HepG2 (cell line): ENCODE data around the gene COMP. TPM values are rescaled to one million over a fixed set of nuclear protein-coding genes. Genes with fewer than 3 reads are reported as not detected.

Experiments used
- BHLHE40 ChIP-seq: IDR thresholded peaks from 2 replicates; pipeline ENCODE4 v1.6.1; 2011; ENCODE audit warnings: low read length, improper control_type of control experiment
- FOSL2 ChIP-seq: sonication (generic); formaldehyde crosslinking; IDR thresholded peaks from 2 replicates; pipeline ENCODE4 v1.4.0; 2020; ENCODE audit warnings: missing genetic modification reagents
- GABPA ChIP-seq, 2 experiments: IDR thresholded peaks; 2 replicates each; pipeline ENCODE4 v1.6.1; 2011 to 2016; ENCODE audit warnings: low read depth in 2 of 2, low read length in 1 of 2, missing biosample characterization in 1 of 2, missing genetic modification characterization in 1 of 2
- HOXD1 ChIP-seq: sonication (generic); formaldehyde crosslinking; IDR thresholded peaks from 2 replicates; pipeline ENCODE4 v1.5.0; 2020; ENCODE audit warnings: missing genetic modification reagents
- SP4 ChIP-seq: sonication (generic); formaldehyde crosslinking; IDR thresholded peaks from 2 replicates; pipeline ENCODE4 v1.8.1; 2023; ENCODE audit warnings: mild to moderate bottlenecking, missing genetic modification reagents
- ZNF329 ChIP-seq: sonication (generic); formaldehyde crosslinking; IDR thresholded peaks from 2 replicates; pipeline ENCODE4 v1.9.0; 2021; ENCODE audit warnings: low read depth, mild to moderate bottlenecking, missing genetic modification reagents
- polyA plus RNA-seq, 8 experiments: library from polyadenylated mRNA; depleted of rRNA in 3 of 8; stranded (reverse) in 7 of 8; unstranded in 1 of 8; fragments of >200 nt; fragmentation: Illumina TruSeq in 4 of 8; extraction: Trizol in 4 of 8; gene quantifications; 2 replicates each; pipeline versions ENCODE4 v1.2.1 to v1.2.3, GENCODE V29; 2011 to 2016; ENCODE audit warnings: low read depth in 4 of 8, missing spikeins in 1 of 8, mixed read lengths in 1 of 8; ENCODE audit not compliant: insufficient read depth in 1 of 8
- total RNA-seq, 5 experiments: library from RNA; depleted of rRNA; stranded (reverse); fragments of >200 nt; fragmentation: Illumina TruSeq; extraction: Trizol; gene quantifications; 2 replicates each; pipeline ENCODE4 v1.2.3, GENCODE V29; 2016; ENCODE audit warnings: low read depth in 1 of 5
- TF ChIP-seq, protein P1 (sequence below): sonication (generic); formaldehyde crosslinking; conservative IDR thresholded peaks from 2 replicates; pipeline ENCODE4 v1.8.0; 2022; ENCODE audit warnings: low read depth, missing genetic modification reagents
- TF ChIP-seq, protein P2 (sequence below): sonication (generic); formaldehyde crosslinking; IDR thresholded peaks from 2 replicates; pipeline ENCODE4 v1.4.0; 2020; ENCODE audit warnings: missing genetic modification reagents, mild to moderate bottlenecking, borderline replicate concordance
- TF ChIP-seq, protein P3 (sequence below): sonication (generic); formaldehyde crosslinking; IDR thresholded peaks from 2 replicates; pipeline ENCODE4 v1.4.0; 2020; ENCODE audit warnings: missing genetic modification reagents
- TF ChIP-seq, protein P4 (sequence below): sonication (generic); formaldehyde crosslinking; IDR thresholded peaks from 2 replicates; pipeline ENCODE4 v1.8.1; 2023; ENCODE audit warnings: mild to moderate bottlenecking, moderate library complexity, missing genetic modification reagents
- TF ChIP-seq, protein P5 (sequence below): sonication (generic); formaldehyde crosslinking; IDR thresholded peaks from 2 replicates; pipeline ENCODE4 v1.5.0; 2020; ENCODE audit warnings: mild to moderate bottlenecking, missing genetic modification reagents

COMP gene
- total and polyA plus RNA-seq, 2 of the 13 experiments (the other 11 are each of a cell fraction or from before 2014, with no cell fraction given) = 0.04 to 0.13 TPM

DNA sequence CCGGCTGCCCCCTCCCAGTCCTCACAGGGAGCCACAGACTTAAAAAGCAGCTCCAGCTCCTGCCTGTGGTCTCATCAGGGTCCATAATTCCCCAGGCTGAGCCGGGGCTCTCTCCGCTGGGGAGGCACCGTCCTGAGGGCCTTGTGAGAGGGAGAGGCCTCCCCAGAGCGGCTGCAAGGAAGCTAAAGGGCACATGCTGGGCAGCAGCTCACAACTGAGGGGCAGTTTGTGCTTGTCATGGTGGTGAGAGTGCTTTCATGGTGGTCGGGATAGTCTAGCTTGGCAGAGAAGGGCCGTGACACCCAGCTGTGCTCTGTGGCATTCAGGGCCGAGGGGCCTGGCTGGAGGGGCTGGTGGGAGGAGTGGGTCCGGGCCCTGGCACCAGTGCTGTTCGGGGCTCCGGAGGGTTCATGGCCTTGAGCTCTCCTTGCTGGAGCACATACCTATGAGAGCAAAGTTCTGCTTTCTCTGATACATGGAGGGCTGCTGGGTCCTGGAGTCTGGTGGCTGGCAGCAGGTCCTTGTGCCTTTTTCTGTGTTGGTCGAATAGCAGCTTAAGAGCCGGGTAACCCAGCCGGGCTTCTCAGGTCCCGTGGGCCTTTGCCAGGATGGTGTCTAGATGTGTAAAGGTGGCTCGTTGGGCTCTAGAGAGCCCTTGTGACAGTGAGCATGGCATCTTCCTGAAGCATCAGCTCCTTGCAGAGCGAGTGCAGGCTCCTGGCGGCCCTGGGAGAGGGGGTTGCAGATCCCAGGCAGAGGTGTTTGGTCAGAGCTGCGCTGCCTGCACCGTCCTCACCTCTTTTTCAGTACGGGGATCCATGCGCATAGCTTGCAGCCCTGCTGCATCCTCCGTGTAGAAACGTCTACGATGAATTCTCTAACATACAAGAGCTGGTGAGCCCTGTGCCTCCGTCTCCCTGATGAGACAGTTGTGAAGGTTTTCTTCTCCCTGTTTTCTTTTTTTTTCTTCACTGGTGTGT lies 49.5 kb upstream of the COMP start (continued):
- TF ChIP-seq, protein P1, sequence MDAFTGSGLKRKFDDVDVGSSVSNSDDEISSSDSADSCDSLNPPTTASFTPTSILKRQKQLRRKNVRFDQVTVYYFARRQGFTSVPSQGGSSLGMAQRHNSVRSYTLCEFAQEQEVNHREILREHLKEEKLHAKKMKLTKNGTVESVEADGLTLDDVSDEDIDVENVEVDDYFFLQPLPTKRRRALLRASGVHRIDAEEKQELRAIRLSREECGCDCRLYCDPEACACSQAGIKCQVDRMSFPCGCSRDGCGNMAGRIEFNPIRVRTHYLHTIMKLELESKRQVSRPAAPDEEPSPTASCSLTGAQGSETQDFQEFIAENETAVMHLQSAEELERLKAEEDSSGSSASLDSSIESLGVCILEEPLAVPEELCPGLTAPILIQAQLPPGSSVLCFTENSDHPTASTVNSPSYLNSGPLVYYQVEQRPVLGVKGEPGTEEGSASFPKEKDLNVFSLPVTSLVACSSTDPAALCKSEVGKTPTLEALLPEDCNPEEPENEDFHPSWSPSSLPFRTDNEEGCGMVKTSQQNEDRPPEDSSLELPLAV = no peak
- no peak for TF ChIP-seq HOXD1 (CRISPR knock-in tag)
- TF ChIP-seq FOSL2 (CRISPR knock-in tag) = no peak
- TF ChIP-seq, protein P2, sequence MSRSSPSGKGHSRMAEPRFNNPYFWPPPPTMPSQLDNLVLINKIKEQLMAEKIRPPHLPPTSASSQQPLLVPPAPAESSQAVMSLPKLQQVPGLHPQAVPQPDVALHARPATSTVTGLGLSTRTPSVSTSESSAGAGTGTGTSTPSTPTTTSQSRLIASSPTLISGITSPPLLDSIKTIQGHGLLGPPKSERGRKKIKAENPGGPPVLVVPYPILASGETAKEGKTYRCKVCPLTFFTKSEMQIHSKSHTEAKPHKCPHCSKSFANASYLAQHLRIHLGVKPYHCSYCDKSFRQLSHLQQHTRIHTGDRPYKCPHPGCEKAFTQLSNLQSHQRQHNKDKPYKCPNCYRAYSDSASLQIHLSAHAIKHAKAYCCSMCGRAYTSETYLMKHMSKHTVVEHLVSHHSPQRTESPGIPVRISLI (CRISPR knock-in tag) = no peak
- no peak for TF ChIP-seq SP4 (CRISPR knock-in tag)
- TF ChIP-seq GABPA (IDR thresholded peaks at IDR 0.05; ENCODE audit: low read depth, low read length) = no peak
- no peak for TF ChIP-seq GABPA (CRISPR knock-in tag; IDR thresholded peaks at IDR 0.05; ENCODE audit: low read depth)
- TF ChIP-seq, protein P3, sequence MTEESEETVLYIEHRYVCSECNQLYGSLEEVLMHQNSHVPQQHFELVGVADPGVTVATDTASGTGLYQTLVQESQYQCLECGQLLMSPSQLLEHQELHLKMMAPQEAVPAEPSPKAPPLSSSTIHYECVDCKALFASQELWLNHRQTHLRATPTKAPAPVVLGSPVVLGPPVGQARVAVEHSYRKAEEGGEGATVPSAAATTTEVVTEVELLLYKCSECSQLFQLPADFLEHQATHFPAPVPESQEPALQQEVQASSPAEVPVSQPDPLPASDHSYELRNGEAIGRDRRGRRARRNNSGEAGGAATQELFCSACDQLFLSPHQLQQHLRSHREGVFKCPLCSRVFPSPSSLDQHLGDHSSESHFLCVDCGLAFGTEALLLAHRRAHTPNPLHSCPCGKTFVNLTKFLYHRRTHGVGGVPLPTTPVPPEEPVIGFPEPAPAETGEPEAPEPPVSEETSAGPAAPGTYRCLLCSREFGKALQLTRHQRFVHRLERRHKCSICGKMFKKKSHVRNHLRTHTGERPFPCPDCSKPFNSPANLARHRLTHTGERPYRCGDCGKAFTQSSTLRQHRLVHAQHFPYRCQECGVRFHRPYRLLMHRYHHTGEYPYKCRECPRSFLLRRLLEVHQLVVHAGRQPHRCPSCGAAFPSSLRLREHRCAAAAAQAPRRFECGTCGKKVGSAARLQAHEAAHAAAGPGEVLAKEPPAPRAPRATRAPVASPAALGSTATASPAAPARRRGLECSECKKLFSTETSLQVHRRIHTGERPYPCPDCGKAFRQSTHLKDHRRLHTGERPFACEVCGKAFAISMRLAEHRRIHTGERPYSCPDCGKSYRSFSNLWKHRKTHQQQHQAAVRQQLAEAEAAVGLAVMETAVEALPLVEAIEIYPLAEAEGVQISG (CRISPR knock-in tag) = no peak; the same call in 1 of the 2 replicates
- no peak for TF ChIP-seq ZNF329 (CRISPR knock-in tag)
- no peak for TF ChIP-seq BHLHE40
- TF ChIP-seq, protein P4, sequence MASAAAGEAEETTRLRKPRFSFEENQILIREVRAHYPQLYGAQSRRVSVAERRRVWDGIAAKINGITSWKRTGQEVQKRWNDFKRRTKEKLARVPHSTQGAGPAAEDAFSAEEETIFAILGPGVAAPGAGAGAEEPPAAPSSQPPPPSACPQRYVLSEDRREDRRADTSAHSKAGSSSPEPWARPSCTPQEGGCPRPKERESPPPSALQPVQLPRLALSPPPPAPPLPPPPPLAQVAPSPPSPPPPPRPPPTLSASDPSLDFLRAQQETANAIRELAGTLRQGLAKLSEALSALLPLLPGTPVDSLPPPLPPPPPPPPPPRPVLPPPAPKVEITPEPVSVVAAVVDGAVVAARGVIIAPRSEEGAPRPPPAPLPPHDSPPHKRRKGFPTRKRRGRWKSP = no peak; the same call in 1 of the 2 replicates
- TF ChIP-seq, protein P5, sequence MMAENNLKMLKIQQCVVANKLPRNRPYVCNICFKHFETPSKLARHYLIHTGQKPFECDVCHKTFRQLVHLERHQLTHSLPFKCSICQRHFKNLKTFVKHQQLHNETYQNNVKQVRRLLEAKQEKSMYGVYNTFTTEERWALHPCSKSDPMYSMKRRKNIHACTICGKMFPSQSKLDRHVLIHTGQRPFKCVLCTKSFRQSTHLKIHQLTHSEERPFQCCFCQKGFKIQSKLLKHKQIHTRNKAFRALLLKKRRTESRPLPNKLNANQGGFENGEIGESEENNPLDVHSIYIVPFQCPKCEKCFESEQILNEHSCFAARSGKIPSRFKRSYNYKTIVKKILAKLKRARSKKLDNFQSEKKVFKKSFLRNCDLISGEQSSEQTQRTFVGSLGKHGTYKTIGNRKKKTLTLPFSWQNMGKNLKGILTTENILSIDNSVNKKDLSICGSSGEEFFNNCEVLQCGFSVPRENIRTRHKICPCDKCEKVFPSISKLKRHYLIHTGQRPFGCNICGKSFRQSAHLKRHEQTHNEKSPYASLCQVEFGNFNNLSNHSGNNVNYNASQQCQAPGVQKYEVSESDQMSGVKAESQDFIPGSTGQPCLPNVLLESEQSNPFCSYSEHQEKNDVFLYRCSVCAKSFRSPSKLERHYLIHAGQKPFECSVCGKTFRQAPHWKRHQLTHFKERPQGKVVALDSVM (CRISPR knock-in tag) = no peak
